Fibroblast of mammary gland (primary cell): ENCODE data around the gene C3orf38.

Source experiments
- DNase-seq: peaks from one replicate; pipeline ENCODE4 v3.0.0-alpha.2; 2010; ENCODE audit warnings: low read depth
- H3K4me3 ChIP-seq: 2 replicates; pipeline ENCODE4 v1.5.1; 2011; ENCODE audit warnings: low read depth, mild to moderate bottlenecking, low read length, moderate library complexity; ENCODE audit not compliant: control insufficient read depth
- TF ChIP-seq, protein P1 (sequence below): conservative IDR thresholded peaks from 2 replicates; pipeline ENCODE4 v1.5.1; 2011; ENCODE audit warnings: low read depth, low read length, inconsistent platforms; ENCODE audit not compliant: control insufficient read depth, insufficient read depth

C3orf38 gene

DNA sequence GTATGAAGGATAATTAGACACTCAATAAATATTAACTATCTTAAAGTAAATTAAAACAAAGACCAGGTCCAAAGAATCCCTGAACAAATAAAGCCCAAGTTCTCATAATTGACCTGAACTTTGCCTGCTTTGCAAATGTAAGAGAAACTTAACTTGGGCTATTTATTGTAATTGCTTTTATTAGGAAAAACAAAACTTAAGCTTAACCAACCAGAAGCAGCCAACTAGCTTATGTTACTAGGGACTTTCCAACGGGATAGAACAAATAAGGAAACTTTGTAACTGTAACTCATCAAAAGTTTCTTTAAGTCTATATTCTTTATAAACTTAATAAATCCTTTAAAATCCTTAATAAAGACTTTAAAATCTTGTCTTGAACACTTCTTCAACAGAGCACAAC is 48.4 kb downstream of the C3orf38 start:
- TF ChIP-seq, protein P1, sequence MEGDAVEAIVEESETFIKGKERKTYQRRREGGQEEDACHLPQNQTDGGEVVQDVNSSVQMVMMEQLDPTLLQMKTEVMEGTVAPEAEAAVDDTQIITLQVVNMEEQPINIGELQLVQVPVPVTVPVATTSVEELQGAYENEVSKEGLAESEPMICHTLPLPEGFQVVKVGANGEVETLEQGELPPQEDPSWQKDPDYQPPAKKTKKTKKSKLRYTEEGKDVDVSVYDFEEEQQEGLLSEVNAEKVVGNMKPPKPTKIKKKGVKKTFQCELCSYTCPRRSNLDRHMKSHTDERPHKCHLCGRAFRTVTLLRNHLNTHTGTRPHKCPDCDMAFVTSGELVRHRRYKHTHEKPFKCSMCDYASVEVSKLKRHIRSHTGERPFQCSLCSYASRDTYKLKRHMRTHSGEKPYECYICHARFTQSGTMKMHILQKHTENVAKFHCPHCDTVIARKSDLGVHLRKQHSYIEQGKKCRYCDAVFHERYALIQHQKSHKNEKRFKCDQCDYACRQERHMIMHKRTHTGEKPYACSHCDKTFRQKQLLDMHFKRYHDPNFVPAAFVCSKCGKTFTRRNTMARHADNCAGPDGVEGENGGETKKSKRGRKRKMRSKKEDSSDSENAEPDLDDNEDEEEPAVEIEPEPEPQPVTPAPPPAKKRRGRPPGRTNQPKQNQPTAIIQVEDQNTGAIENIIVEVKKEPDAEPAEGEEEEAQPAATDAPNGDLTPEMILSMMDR: no peak
- no peak overlapping the region for H3K4me3 ChIP-seq
- no peak for DNase-seq

DNA sequence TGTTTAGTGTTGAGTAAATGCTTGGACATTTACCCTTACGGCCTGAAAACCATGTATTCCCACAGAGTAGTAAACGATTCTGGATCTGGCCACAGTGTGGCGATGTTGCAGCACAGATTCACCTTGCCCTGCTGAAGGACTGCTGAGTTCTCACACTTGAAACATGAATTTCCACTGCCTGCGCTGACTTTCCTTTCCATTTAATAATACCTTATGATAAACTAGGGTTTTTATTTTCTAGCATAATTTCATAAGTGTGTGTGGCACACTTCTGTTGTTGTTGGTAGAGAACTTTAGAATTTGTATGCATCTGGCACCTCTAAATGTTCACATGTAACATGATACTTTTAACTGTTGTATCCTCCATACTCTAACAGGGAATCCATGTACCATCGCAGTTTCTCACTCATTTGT is 53.9 kb downstream of the C3orf38 start:
- no peak overlapping the region for H3K4me3 ChIP-seq
- TF ChIP-seq, protein P1: peak; percentile 91
- DNase-seq: peak; percentile 64
